SK-N-SH treated with all-trans-retinoic acid at 6 μM for 48 hours (cell line): ENCODE results near the gene SMYD4.
A peak's percentile ranks its signal among the peaks of the same experiment; 100 is the strongest.

Experiments
- BACH2 ChIP-seq: fragments of 250-450 bp; sonication (Bioruptor Pico); IDR thresholded peaks from 2 replicates; pipeline ENCODE4 v1.9.0; 2021; ENCODE audit warnings: mild to moderate bottlenecking, borderline replicate concordance
- PATZ1 ChIP-seq: fragments of 250-450 bp; sonication (Bioruptor Pico); IDR thresholded peaks from 2 replicates; pipeline ENCODE4 v1.8.0; 2020; ENCODE audit warnings: mild to moderate bottlenecking, moderate library complexity, borderline replicate concordance
- PPARA ChIP-seq: fragments of 250-450 bp; sonication (Bioruptor Pico); IDR thresholded peaks from 2 replicates; pipeline ENCODE4 v1.5.0; 2020; ENCODE audit warnings: mild to moderate bottlenecking, borderline replicate concordance
- SNAI2 ChIP-seq: fragments of 250-450 bp; sonication (Bioruptor Pico); IDR thresholded peaks from 2 replicates; pipeline ENCODE4 v1.5.0; 2020; ENCODE audit warnings: mild to moderate bottlenecking, moderate library complexity
- ZNF8 ChIP-seq: fragments of 450-650 bp; formaldehyde crosslinking; IDR thresholded peaks from 2 replicates; pipeline ENCODE4 v1.5.0; 2020; ENCODE audit warnings: mild to moderate bottlenecking, moderate library complexity

DNA sequence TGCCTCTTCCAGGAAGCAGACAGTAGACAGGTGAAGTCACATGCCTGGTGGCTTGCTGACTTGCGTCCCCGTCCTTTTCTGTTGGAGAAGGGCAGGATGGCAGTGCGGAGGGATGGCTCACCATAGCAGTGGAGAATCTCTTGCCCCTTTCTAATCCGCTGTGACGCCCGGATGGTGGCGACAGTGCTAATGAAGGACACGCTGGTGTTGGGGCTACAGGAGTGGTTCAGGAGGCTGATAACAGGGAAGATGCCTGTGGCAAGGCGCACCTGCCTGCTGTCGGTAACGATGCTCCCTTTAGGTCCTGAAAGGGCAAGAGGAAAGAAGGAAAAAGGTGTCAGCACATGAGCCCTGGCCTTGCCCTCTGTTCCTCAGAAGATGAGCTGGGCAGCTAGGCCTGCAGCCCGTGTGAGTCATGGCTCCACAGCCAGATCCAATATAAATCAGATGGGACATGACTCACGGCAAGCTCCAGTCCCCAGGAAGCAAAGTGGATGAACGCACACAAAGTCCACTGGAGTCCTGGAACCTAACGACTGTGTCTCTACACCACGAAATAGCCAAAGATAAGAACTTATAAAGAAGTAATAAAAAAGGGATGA lies 42.3 kb downstream of the SMYD4 start:
- TF ChIP-seq ZNF8 (CRISPR knock-in tag) (no peak), SNAI2 (peak; percentile 61; the same call in 1 of the 2 replicates), PATZ1 (CRISPR knock-in tag) (no peak), PPARA (CRISPR knock-in tag) (no peak), BACH2 (no peak)
